K562 (cell line): ENCODE results near the gene MBNL2. TPM values are rescaled to one million over a fixed set of nuclear protein-coding genes. Genes with fewer than 3 reads are reported as not detected.

Experiments
- AFF1 ChIP-seq, 2 experiments: fragments of 450-650 bp; IDR thresholded peaks; 2 replicates each; pipeline ENCODE4 v1.6.1; 2018; ENCODE audit warnings: mild to moderate bottlenecking in 2 of 2, low read depth in 1 of 2; ENCODE audit not compliant: partially characterized antibody in 2 of 2
- BRD9 ChIP-seq: fragments of 450-650 bp; IDR thresholded peaks from 2 replicates; pipeline ENCODE4 v1.6.1; 2018; ENCODE audit warnings: low read depth; ENCODE audit not compliant: partially characterized antibody
- ELK3 ChIP-seq: fragments of 450-650 bp; formaldehyde crosslinking; IDR thresholded peaks from 2 replicates; pipeline ENCODE4 v1.4.0; 2020; ENCODE audit warnings: mild to moderate bottlenecking
- GTF2A2 ChIP-seq: IDR thresholded peaks from 2 replicates; pipeline ENCODE4 v1.6.1; 2016; ENCODE audit warnings: mild to moderate bottlenecking, missing genetic modification characterization, missing compliant biosample characterization
- HDAC6 ChIP-seq: IDR thresholded peaks from 2 replicates; pipeline ENCODE4 v1.6.1; 2012; ENCODE audit warnings: low read depth, mild to moderate bottlenecking, control low read depth, inconsistent platforms, low read length, moderate library complexity
- KLF13 ChIP-seq: fragments of 450-650 bp; IDR thresholded peaks from 2 replicates; pipeline ENCODE4 v1.6.1; 2016; ENCODE audit warnings: missing genetic modification characterization, low read depth, mild to moderate bottlenecking, missing compliant biosample characterization, moderate library complexity, borderline replicate concordance
- NCOR1 ChIP-seq: fragments of 450-650 bp; IDR thresholded peaks from 2 replicates; pipeline ENCODE4 v1.6.1; 2016; ENCODE audit warnings: mild to moderate bottlenecking, moderate library complexity
- RAD21 ChIP-seq, 2 experiments: fragments of 250-450 bp in 1 of 2; fragments of 450-650 bp in 1 of 2; sonication (Bioruptor Pico) in 1 of 2; formaldehyde crosslinking in 1 of 2; IDR thresholded peaks in 1 of 2; conservative IDR thresholded peaks in 1 of 2; 2 replicates each; pipeline versions ENCODE4 v1.4.0 to v1.8.0; 2020 to 2022; ENCODE audit warnings: mild to moderate bottlenecking in 2 of 2, moderate library complexity in 1 of 2
- RBFOX2 ChIP-seq: fragments of 200-400 bp; formaldehyde crosslinking; IDR thresholded peaks from 2 replicates; pipeline ENCODE4 v1.6.1; 2017; ENCODE audit warnings: low read depth, mild to moderate bottlenecking, low read length, moderate library complexity
- TSHZ1 ChIP-seq: fragments of 250-450 bp; sonication (Bioruptor Pico); IDR thresholded peaks from 2 replicates; pipeline ENCODE4 v1.4.0; 2020; ENCODE audit warnings: mild to moderate bottlenecking, moderate library complexity
- UBTF ChIP-seq, 2 experiments: IDR thresholded peaks; 2 replicates each; pipeline ENCODE4 v1.6.1; 2012; ENCODE audit warnings: improper control_type of control experiment in 2 of 2, low read depth in 2 of 2, low read length in 2 of 2, borderline replicate concordance in 1 of 2
- ZNF586 ChIP-seq: fragments of 450-650 bp; formaldehyde crosslinking; conservative IDR thresholded peaks from 2 replicates; pipeline ENCODE4 v1.4.0; 2020; ENCODE audit warnings: mild to moderate bottlenecking, moderate library complexity
- ZNF780A ChIP-seq: fragments of 250-450 bp; sonication (Bioruptor Pico); IDR thresholded peaks from 2 replicates; pipeline ENCODE4 v1.5.0; 2021; ENCODE audit warnings: mild to moderate bottlenecking
- polyA plus RNA-seq, 8 experiments: library from polyadenylated mRNA; depleted of rRNA in 4 of 8; stranded (reverse) in 5 of 8; unstranded in 3 of 8; fragments of >200 nt; fragmentation: Nextera tagmentation in 2 of 8; fragmentation: Illumina TruSeq in 1 of 8; extraction: Ambion mirVana in 2 of 8; extraction: Trizol in 1 of 8; gene quantifications; 2 replicates each; pipeline versions ENCODE4 v1.2.1 to v1.2.3, GENCODE V29; 2011 to 2014; ENCODE audit warnings: inconsistent platforms in 1 of 8, missing spikeins in 1 of 8
- total RNA-seq, 7 experiments: library from RNA; depleted of rRNA in 6 of 7; stranded (reverse); fragments of >200 nt in 6 of 7; fragmentation: Illumina TruSeq in 2 of 7; extraction: Trizol in 2 of 7; gene quantifications; 2 replicates each; pipeline versions ENCODE4 v1.2.1 to v1.2.3, GENCODE V29; 2011 to 2021; ENCODE audit warnings: low replicate concordance in 1 of 7

Gene MBNL2
- total and polyA plus RNA-seq, 9 of the 15 experiments (the other 6 are each of a cell fraction or from before 2014, with no cell fraction given): 7.0 to 24.8 (median 13.8) TPM

GRCh38 chr13:97259798-97260714 lies 37.9 kb downstream of the MBNL2 start (continued):
- TF ChIP-seq AFF1 (IDR thresholded peaks at IDR 0.05; ENCODE audit: low read depth in 1 of 2, partially characterized antibody in 2 of 2) (peak; percentile 70 to 94), RBFOX2 (peak; percentile 56), BRD9 (peak; percentile 94), KLF13 (no peak), GTF2A2 (no peak), NCOR1 (peak; percentile 98), ZNF586 (CRISPR knock-in tag) (no peak), UBTF (IDR thresholded peaks at IDR 0.05; ENCODE audit: borderline replicate concordance in 1 of 2, low read depth in 2 of 2, low read length in 2 of 2) (no peak), RAD21 (CRISPR knock-in tag; conservative IDR thresholded peaks at IDR 0.05 in 1 of 2, IDR thresholded peaks at IDR 0.05 in 1 of 2) (peak in 1 of 2 experiments; percentile 18; a peak in 2 of 4 replicates), HDAC6 (no peak), TSHZ1 (no peak), ZNF780A (CRISPR knock-in tag) (no peak), ELK3 (CRISPR knock-in tag) (no peak)
